C4-2B (cell line): ENCODE results near the gene FGF12.

Source experiments
- H3K27ac ChIP-seq: fragments of 450-650 bp; 2 replicates; pipeline ENCODE4 v1.5.1; 2017
- ZFX ChIP-seq: fragments of 450-650 bp; IDR thresholded peaks from 2 replicates; pipeline ENCODE4 v1.6.1; 2017
- TF ChIP-seq, protein P1 (sequence below): fragments of 450-650 bp; conservative IDR thresholded peaks from 2 replicates; pipeline ENCODE4 v1.5.1; 2017; ENCODE audit warnings: mild to moderate bottlenecking

Gene FGF12

DNA sequence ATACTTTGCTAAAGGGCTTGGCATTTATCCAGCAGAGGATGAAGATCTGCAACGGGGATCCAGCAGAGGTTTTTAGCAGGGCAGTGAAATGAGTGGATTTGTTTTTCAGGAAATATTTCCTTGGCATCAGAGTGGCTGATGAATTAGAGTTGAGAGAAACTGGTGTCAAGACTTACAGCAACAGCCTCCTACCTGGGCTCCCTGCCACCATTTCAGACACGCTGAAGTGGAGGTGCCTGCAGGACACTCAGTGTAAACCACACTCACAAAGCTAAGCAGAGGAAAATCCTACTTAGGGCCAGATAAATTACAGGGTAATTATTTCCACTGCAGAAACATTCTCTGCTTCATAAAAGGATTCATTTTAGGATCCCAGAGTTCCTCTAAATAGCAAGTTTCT is 519.7 kb downstream of the FGF12 start:
- TF ChIP-seq, protein P1, sequence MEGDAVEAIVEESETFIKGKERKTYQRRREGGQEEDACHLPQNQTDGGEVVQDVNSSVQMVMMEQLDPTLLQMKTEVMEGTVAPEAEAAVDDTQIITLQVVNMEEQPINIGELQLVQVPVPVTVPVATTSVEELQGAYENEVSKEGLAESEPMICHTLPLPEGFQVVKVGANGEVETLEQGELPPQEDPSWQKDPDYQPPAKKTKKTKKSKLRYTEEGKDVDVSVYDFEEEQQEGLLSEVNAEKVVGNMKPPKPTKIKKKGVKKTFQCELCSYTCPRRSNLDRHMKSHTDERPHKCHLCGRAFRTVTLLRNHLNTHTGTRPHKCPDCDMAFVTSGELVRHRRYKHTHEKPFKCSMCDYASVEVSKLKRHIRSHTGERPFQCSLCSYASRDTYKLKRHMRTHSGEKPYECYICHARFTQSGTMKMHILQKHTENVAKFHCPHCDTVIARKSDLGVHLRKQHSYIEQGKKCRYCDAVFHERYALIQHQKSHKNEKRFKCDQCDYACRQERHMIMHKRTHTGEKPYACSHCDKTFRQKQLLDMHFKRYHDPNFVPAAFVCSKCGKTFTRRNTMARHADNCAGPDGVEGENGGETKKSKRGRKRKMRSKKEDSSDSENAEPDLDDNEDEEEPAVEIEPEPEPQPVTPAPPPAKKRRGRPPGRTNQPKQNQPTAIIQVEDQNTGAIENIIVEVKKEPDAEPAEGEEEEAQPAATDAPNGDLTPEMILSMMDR: no peak
- TF ChIP-seq ZFX: no peak
- no peak overlapping the region for H3K27ac ChIP-seq

DNA sequence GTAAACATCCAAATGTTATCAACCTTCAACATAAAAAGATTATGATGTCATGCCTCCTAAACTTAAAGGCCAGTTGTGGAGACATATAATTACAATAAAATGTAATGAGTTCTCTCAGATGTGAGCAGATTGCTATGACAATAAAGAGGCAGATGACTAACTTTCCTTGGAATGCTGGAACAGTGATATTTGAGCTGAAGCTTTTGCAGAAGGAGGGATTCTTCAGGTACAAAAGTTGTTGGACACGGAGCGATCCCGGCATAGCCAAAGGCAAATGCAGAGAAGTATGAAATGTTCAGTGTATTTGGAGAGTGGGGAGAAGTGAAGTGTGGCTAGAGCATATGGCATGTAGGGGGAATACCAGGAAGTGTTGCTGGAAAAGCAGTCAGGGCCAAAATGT is 520.1 kb downstream of the FGF12 start:
- TF ChIP-seq, protein P1: no peak
- TF ChIP-seq ZFX: no peak

DNA sequence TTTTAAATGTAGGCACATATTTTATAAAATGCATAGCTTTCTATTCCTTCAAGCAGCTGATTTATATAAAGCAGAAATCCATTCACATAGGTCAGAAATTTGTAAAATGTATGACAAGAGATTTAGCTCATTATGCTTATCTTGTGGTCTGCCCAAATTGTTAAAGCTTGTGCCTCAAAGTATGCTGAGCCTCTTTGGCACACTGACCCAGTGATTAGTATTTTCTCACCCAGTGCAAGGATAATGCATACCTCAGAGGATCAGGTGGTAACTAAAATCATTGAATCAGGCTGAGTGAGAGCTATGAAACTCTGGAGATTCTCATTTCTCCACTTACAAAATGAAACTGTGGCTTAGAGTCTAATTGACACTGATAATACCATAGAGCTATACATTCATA is 533.3 kb downstream of the FGF12 start:
- TF ChIP-seq ZFX: no peak
- TF ChIP-seq, protein P1: no peak
- no peak overlapping the region for H3K27ac ChIP-seq

More for the DNA sequence above, 520.1 kb downstream of the FGF12 start:
- H3K27ac ChIP-seq: no peak overlapping the region

DNA sequence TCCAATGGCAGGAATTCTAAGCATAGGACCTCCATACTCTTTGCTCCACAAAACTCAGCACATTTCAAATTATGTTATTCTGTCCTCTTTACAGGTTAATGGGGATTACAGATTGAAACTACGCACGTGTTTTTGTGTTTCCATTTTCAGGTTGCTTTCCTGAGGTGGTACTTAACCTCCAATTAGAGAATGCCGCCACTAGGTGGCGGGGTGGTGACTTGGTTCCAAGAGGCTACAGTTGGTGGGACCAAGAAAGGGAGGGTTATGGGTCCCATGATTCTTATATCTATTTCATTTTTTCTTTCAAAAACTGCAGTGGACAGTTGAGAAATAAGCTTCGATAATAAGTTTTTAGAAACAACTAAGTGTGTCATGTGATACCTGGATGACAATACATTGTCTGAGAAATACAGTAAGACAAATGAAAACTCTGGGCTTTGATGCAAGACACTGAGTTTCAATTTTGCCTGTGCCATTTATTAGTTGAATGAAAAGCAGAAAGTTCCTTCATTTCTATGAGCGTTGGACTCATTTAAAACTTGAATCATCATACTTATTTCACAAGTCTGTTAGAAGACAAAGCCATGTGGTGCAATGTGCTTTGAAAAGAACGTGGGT is 539.0 kb downstream of the FGF12 start:
- no peak overlapping the region for H3K27ac ChIP-seq
- TF ChIP-seq, protein P1: peak; percentile 94
- no peak for TF ChIP-seq ZFX

DNA sequence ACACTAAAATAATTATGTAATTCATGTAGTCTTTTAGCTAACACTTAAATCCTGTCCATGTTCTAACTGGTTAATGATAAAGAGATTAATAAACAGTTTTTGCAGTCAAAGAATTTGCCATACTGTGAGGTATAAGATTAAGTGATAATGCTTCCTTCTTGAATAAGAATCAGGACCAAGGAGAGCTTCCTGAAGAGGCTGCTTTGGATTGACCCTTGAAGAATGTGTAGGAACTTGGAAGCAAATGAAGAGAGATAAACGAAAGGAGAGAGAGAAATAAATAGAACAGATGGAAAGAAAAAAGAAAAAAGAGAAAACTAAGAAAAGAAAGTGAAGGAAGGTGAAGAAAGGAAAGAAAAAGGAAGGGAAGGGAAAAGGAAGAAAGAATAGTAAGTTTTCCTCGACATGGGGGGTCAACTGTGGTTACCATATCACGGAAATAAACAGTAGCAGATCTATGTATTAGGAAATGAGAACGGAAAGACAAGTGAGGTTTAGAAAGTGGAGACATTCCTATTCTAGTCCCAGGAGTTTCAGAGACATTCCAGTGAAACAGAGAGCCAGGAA is 539.8 kb downstream of the FGF12 start:
- TF ChIP-seq, protein P1: no peak
- no peak for TF ChIP-seq ZFX
- H3K27ac ChIP-seq: no peak overlapping the region

DNA sequence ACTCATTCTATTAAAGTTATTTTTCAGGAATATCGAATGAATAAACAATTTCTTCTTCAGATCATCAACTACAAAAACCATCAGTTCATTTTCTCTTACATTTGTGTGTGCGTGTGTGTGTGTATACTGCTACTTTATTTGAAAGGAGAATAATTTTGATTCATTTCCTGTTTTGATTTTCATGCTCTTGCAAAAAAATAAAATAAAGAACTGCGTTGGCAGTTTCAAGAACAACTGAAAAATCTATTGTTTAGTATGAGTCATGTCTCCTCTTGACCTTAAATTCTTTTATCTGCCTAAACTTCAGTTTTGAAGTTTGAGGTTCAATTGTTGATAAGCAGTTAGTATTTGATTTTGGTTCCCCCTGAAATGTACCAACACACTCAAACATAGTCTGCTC is 540.8 kb downstream of the FGF12 start:
- TF ChIP-seq ZFX: no peak
- TF ChIP-seq, protein P1: no peak
- no peak overlapping the region for H3K27ac ChIP-seq

DNA sequence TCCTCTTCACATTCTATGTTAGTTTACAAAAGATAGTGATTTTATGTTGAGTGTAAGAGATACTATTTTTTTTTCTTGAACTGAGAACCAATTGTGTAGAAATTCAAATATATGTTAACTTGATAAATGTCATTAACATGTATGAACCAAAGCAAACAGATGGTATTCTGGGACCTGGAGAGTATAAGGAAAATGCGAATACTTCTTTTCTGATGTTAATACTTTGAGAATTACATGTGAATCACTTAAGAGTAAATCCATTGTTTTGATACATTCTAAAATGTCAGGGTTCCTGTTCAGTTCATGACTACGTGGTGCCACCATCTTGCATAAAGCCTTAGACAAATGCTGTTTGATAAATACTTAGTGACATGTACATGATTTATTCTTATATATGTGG is 541.3 kb downstream of the FGF12 start:
- H3K27ac ChIP-seq: no peak overlapping the region
- TF ChIP-seq ZFX: no peak
- TF ChIP-seq, protein P1: no peak
